Rectal smooth muscle tissue (tissue), 1 donor: ENCODE results near the gene CLEC17A.
"Not testable (repeated sequence)": the region's sequence is repeated elsewhere in the genome, so short reads cannot be mapped to it uniquely, and the experiment has no call there.

ENCODE experiments used
- H3K27ac ChIP-seq: one replicate; pipeline ENCODE4 v1.7.0; 2013; ENCODE audit warnings: low read depth, low read length, inconsistent platforms
- H3K27me3 ChIP-seq: one replicate; pipeline ENCODE4 v1.7.0; 2013; ENCODE audit warnings: low read length; ENCODE audit not compliant: control insufficient read depth, insufficient read depth
- H3K36me3 ChIP-seq: one replicate; pipeline ENCODE4 v1.7.0; 2013; ENCODE audit warnings: low read length; ENCODE audit not compliant: control insufficient read depth, insufficient read depth
- H3K4me1 ChIP-seq: one replicate; pipeline ENCODE4 v1.7.0; 2013; ENCODE audit warnings: low read length; ENCODE audit not compliant: control insufficient read depth, insufficient read depth
- H3K4me3 ChIP-seq: one replicate; pipeline ENCODE4 v1.7.0; 2013; ENCODE audit warnings: low read length
- H3K9ac ChIP-seq: one replicate; pipeline ENCODE4 v1.7.0; 2013; ENCODE audit warnings: low read length

The CLEC17A gene

GRCh38 chr19:14582894-14583340, at the start of gene CLEC17A:
Gene CLEC17A (plus strand): TSS chr19:14583084. CDS start chr19:14583161, 77 bp downstream.
- H3K4me1 ChIP-seq: no peaks in the 10 kb centered on the region
- no peaks in the 10 kb centered on the region for H3K36me3 ChIP-seq
- H3K27ac ChIP-seq: no peak within 1 kb of the TSS
- no peak within 1 kb of the TSS for H3K4me3 ChIP-seq
- H3K9ac ChIP-seq: no peak within 1 kb of the TSS
- no peaks in the 10 kb centered on the region for H3K27me3 ChIP-seq

GRCh38 chr19:14533450-14533849, 49.4 kb upstream of the CLEC17A start:
- H3K27me3 ChIP-seq: no peaks in the 10 kb centered on the region
- no peak overlapping the region for H3K9ac ChIP-seq
- no peak overlapping the region for H3K27ac ChIP-seq
- H3K4me1 ChIP-seq: no peaks in the 10 kb centered on the region
- H3K36me3 ChIP-seq: no peaks in the 10 kb centered on the region
- no peak overlapping the region for H3K4me3 ChIP-seq

GRCh38 chr19:14536926-14537692, 45.8 kb upstream of the CLEC17A start:
- no peak overlapping the region for H3K27ac ChIP-seq
- H3K36me3 ChIP-seq: peaks cover 2% of the 10 kb centered on the region
- peak overlapping the region; percentile 40 for H3K4me3 ChIP-seq
- H3K4me1 ChIP-seq: no peaks in the 10 kb centered on the region
- H3K9ac ChIP-seq: no peak overlapping the region
- no peaks in the 10 kb centered on the region for H3K27me3 ChIP-seq

GRCh38 chr19:14540741-14541525, 42.0 kb upstream of the CLEC17A start:
- Histone ChIP-seq H3K27ac (no peak overlapping the region), H3K36me3 (peaks cover 2% of the 10 kb centered on the region), H3K4me1 (no peaks in the 10 kb centered on the region), H3K27me3 (no peaks in the 10 kb centered on the region), H3K4me3 (no peak overlapping the region), H3K9ac (no peak overlapping the region)

GRCh38 chr19:14541979-14542378, 40.9 kb upstream of the CLEC17A start:
- not testable (repeated sequence) for H3K4me3 ChIP-seq, H3K36me3 ChIP-seq, H3K27me3 ChIP-seq, H3K9ac ChIP-seq, H3K4me1 ChIP-seq, H3K27ac ChIP-seq

GRCh38 chr19:14542711-14543328, 40.1 kb upstream of the CLEC17A start:
- no peak overlapping the region for H3K4me3 ChIP-seq
- no peak overlapping the region for H3K27ac ChIP-seq
- no peaks in the 10 kb centered on the region for H3K27me3 ChIP-seq
- no peaks in the 10 kb centered on the region for H3K4me1 ChIP-seq
- H3K9ac ChIP-seq: no peak overlapping the region
- peaks cover 2% of the 10 kb centered on the region for H3K36me3 ChIP-seq

GRCh38 chr19:14544047-14544446, 38.8 kb upstream of the CLEC17A start:
- H3K36me3 ChIP-seq: peaks cover 2% of the 10 kb centered on the region
- H3K27me3 ChIP-seq: no peaks in the 10 kb centered on the region
- no peak overlapping the region for H3K4me3 ChIP-seq
- H3K9ac ChIP-seq: no peak overlapping the region
- no peaks in the 10 kb centered on the region for H3K4me1 ChIP-seq
- H3K27ac ChIP-seq: no peak overlapping the region

GRCh38 chr19:14544977-14545715, 37.7 kb upstream of the CLEC17A start:
- Histone ChIP-seq H3K9ac (no peak overlapping the region), H3K4me3 (no peak overlapping the region), H3K27ac (no peak overlapping the region), H3K4me1 (no peaks in the 10 kb centered on the region), H3K27me3 (no peaks in the 10 kb centered on the region), H3K36me3 (peaks cover 2% of the 10 kb centered on the region)

- H3K4me1 ChIP-seq: no peaks in the 10 kb centered on the region
- H3K9ac ChIP-seq: no peak overlapping the region
- H3K27me3 ChIP-seq: no peaks in the 10 kb centered on the region
- H3K36me3 ChIP-seq: peaks cover 2% of the 10 kb centered on the region
- H3K4me3 ChIP-seq: no peak overlapping the region
- no peak overlapping the region for H3K27ac ChIP-seq
Observed at GRCh38 chr19:14545716-14546082, 37.2 kb upstream of the CLEC17A start.

- Histone ChIP-seq H3K36me3 (peaks cover 3% of the 10 kb centered on the region), H3K27ac (no peak overlapping the region), H3K4me3 (no peak overlapping the region), H3K4me1 (no peaks in the 10 kb centered on the region), H3K27me3 (no peaks in the 10 kb centered on the region), H3K9ac (no peak overlapping the region)
Observed at GRCh38 chr19:14550201-14550754, 32.6 kb upstream of the CLEC17A start.

GRCh38 chr19:14551134-14552005, 31.5 kb upstream of the CLEC17A start:
- H3K27me3 ChIP-seq, H3K4me1 ChIP-seq, H3K27ac ChIP-seq, H3K4me3 ChIP-seq, H3K9ac ChIP-seq, H3K36me3 ChIP-seq: not testable (repeated sequence)
